ENCODE data around the gene JPH4.

Gene JPH4

GRCh38 chr14:23577710-23578392 is 739 bp downstream of the JPH4 start:
- DNase-seq, result no peak

GRCh38 chr14:23577004-23577681 is 1.4 kb downstream of the JPH4 start:
- DNase-seq, result no peak

GRCh38 chr14:23573384-23574015 is 5.1 kb downstream of the JPH4 start:
- DNase-seq, result no peak

- no peak for DNase-seq
These were observed 5.8 kb downstream of the JPH4 start for GRCh38 chr14:23572836-23573235.

GRCh38 chr14:23572524-23572828 is 6.1 kb downstream of the JPH4 start:
- no peak for DNase-seq

GRCh38 chr14:23571701-23572523 is 6.7 kb downstream of the JPH4 start:
- DNase-seq, result no peak

GRCh38 chr14:23570806-23571483 is 7.6 kb downstream of the JPH4 start:
- no peak for DNase-seq

- no peak for DNase-seq
These were observed 9.0 kb downstream of the JPH4 start for GRCh38 chr14:23569443-23570151.

- DNase-seq, result no peak
These were observed 9.8 kb downstream of the JPH4 start for GRCh38 chr14:23568600-23569331.

GRCh38 chr14:23568021-23568599 is 10.5 kb downstream of the JPH4 start:
- no peak for DNase-seq

GRCh38 chr14:23567186-23568020 is 11.2 kb downstream of the JPH4 start, which contains the start of gene AP1G2:
TSS of gene AP1G2 (minus strand) at chr14:23567791. CDS start at chr14:23567314, 477 bp downstream.
- peak; percentile 64 for DNase-seq

- DNase-seq, result no peak
These were observed 11.8 kb downstream of the JPH4 start for GRCh38 chr14:23566778-23567185.

- DNase-seq, result no peak
These were observed 12.3 kb downstream of the JPH4 start for GRCh38 chr14:23566112-23566777.

- DNase-seq, result no peak
These were observed 13.0 kb downstream of the JPH4 start for GRCh38 chr14:23565626-23566025.

GRCh38 chr14:23564876-23565275 is 13.7 kb downstream of the JPH4 start:
- DNase-seq, result no peak

GRCh38 chr14:23564181-23564812 is 14.3 kb downstream of the JPH4 start:
- DNase-seq, result no peak

- no peak for DNase-seq
These were observed 15.0 kb downstream of the JPH4 start for GRCh38 chr14:23563473-23564180.

- no peak for DNase-seq
These were observed 15.6 kb downstream of the JPH4 start for GRCh38 chr14:23562822-23563472.
